ENCODE measurements around the gene THAP4.

GRCh38 chr2:241673189-241673663 is 36.3 kb upstream of the THAP4 start:
- no peak for TF ChIP-seq SPI1 (IDR thresholded peaks at IDR 0.05; ENCODE audit: low read depth, low read length)
- no peak for TF ChIP-seq POLR2AphosphoS5 (IDR thresholded peaks at IDR 0.05; ENCODE audit: low read depth, low read length)
- no peak for TF ChIP-seq POLR2A (IDR thresholded peaks at IDR 0.05; ENCODE audit: low read depth, low read length)
- no peak for TF ChIP-seq PAX5 (IDR thresholded peaks at IDR 0.05; ENCODE audit: insufficient read depth, low read length, severe bottlenecking)
- TF ChIP-seq TAF1 (IDR thresholded peaks at IDR 0.05; ENCODE audit: low read depth, low read length) = no peak

Data from GM12891 (cell line).